ENCODE data around the gene RASGEF1C. TPM values are rescaled to one million over a fixed set of nuclear protein-coding genes. Genes with fewer than 3 reads are reported as not detected.

The RASGEF1C gene
- total RNA-seq, 1 donor from 2014 or later = not detected

GRCh38 chr5:180116077-180116999, 92.7 kb downstream of the RASGEF1C start:
- DNase-seq (no peak), ATAC-seq (no peak)
- Histone ChIP-seq H3K27me3 (ENCODE audit: low read depth) (peaks cover 9% of the 10 kb centered on the region), H3K27ac (no peak overlapping the region), H3K4me1 (no peaks in the 10 kb centered on the region), H3K9me3 (no peaks in the 10 kb centered on the region), H3K36me3 (no peaks in the 10 kb centered on the region), H3K4me3 (no peak overlapping the region)
- no peak for TF ChIP-seq CTCF (IDR thresholded peaks at IDR 0.05)
- intact Hi-C loops (cut with DNase I) = no loop called here

- intact Hi-C loops (cut with DNase I) = no loop called here
- no peak for ATAC-seq
- no peaks in the 10 kb centered on the region for H3K36me3 ChIP-seq
- DNase-seq = no peak
- H3K27me3 ChIP-seq (ENCODE audit: low read depth) = peaks cover 5% of the 10 kb centered on the region
- H3K27ac ChIP-seq = no peak overlapping the region
- H3K9me3 ChIP-seq = no peaks in the 10 kb centered on the region
- no peak for TF ChIP-seq CTCF (IDR thresholded peaks at IDR 0.05)
- no peak overlapping the region for H3K4me3 ChIP-seq
- H3K4me1 ChIP-seq = no peaks in the 10 kb centered on the region
These were observed 93.5 kb downstream of the RASGEF1C start for GRCh38 chr5:180115326-180116076.

GRCh38 chr5:180114304-180115003, 94.6 kb downstream of the RASGEF1C start:
- DNase-seq = no peak
- TF ChIP-seq CTCF (IDR thresholded peaks at IDR 0.05) = no peak
- peaks cover 5% of the 10 kb centered on the region for H3K27me3 ChIP-seq (ENCODE audit: low read depth)

DNA sequence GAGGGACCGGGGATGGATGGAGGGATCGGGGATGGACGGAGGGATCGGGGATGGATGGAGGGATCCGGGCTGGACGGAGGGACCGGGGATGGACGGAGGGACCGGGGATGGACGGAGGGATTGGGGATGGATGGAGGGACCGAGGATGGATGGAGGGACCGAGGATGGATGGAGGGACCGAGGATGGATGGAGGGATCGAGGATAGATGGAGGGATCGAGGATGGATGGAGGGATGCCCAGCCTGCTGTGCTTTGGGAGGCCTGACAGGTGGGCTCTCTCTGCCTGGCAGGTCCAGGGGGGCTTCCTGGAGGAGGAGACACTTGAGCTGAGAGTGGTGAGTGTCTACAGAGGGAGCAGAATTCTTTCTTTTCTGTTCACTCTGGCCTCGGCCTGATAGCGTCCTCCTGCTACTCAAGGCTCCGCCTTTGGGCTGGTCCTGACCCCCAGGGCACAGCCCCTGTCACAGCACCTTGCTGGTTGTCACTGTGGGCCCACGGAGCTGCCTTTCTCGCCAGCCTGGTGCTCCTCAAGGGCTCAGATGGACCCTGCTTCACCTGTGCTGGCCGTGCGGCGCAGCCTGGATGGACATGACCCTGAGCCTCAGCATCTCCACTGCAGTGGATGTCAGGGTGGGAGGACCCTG, 95.2 kb downstream of the RASGEF1C start:
- H3K27me3 ChIP-seq (ENCODE audit: low read depth) = peaks cover 5% of the 10 kb centered on the region
- intact Hi-C loops (cut with DNase I) = no loop called here
- H3K36me3 ChIP-seq = no peaks in the 10 kb centered on the region
- DNase-seq (no peak), ATAC-seq (no peak)
- no peak overlapping the region for H3K27ac ChIP-seq
- H3K4me1 ChIP-seq = no peaks in the 10 kb centered on the region
- no peaks in the 10 kb centered on the region for H3K9me3 ChIP-seq
- no peak overlapping the region for H3K4me3 ChIP-seq
- TF ChIP-seq CTCF (IDR thresholded peaks at IDR 0.05) = no peak

More at GRCh38 chr5:180114304-180115003, 94.6 kb downstream of the RASGEF1C start:
- no peaks in the 10 kb centered on the region for H3K4me1 ChIP-seq
- no peak overlapping the region for H3K4me3 ChIP-seq
- H3K9me3 ChIP-seq = no peaks in the 10 kb centered on the region
- intact Hi-C loops (cut with DNase I) = no loop called here
- no peak overlapping the region for H3K27ac ChIP-seq
- H3K36me3 ChIP-seq = no peaks in the 10 kb centered on the region
- no peak for ATAC-seq

Measured in lower lobe of right lung (tissue), 2 donors.